B cell (primary cell): Measurements from ENCODE around the gene SDC4. TPM values are rescaled to one million over a fixed set of nuclear protein-coding genes. Genes with fewer than 3 reads are reported as not detected.

Experiments
- ATAC-seq: fragments of 200-7000 bp; cut with Tn5 transposase; one replicate; pipeline ENCODE4 v1.10.0; 2021; ENCODE audit warnings: low read depth, mild to moderate bottlenecking, moderate number of reproducible peaks, moderate library complexity
- CTCF ChIA-PET: fragments of 350-600 bp; sonication (Branson Sonifier 250); formaldehyde crosslinking; loops from one replicate; lab custom pipeline; 2021; ENCODE audit warnings: antibody characterized with exemption, inconsistent platforms; lab: Charles Lee
- POLR2A ChIA-PET: fragments of 350-600 bp; sonication (Branson Sonifier 250); formaldehyde crosslinking; loops from one replicate; lab custom pipeline; 2021; ENCODE audit warnings: antibody characterized with exemption; lab: Charles Lee
- DNase-seq: peaks from one replicate; pipeline ENCODE4 v3.0.0; 2013
- H2AFZ ChIP-seq: 2 replicates; pipeline ENCODE4 v1.6.1; 2012; ENCODE audit warnings: mild to moderate bottlenecking, low read depth, low read length; ENCODE audit not compliant: insufficient read depth, poor library complexity, severe bottlenecking
- H3K27ac ChIP-seq, 2 donors: 1 replicate in 1 of 2; 2 replicates in 1 of 2; pipeline ENCODE4 v1.5.1; 2012 to 2013; ENCODE audit warnings: low read length in 2 of 2, mild to moderate bottlenecking in 2 of 2, moderate library complexity in 1 of 2
- H3K27me3 ChIP-seq, 4 experiments: fragments of 200-600 bp in 1 of 4; sonication (generic) in 1 of 4; replicated peaks in 1 of 4; 1 replicate in 2 of 4; 2 replicates in 2 of 4; pipeline versions ENCODE4 v1.6.1 to v1.7.0; 2013 to 2016; ENCODE audit warnings: low read length in 3 of 4, mild to moderate bottlenecking in 2 of 4, mixed read lengths in 1 of 4, moderate library complexity in 1 of 4; ENCODE audit not compliant: insufficient read depth in 4 of 4, control insufficient read depth in 3 of 4; ENCODE audit errors: control extremely low read depth in 1 of 4
- H3K36me3 ChIP-seq, 2 experiments: replicated peaks in 1 of 2; 1 replicate in 1 of 2; 2 replicates in 1 of 2; pipeline versions ENCODE4 v1.6.1 to v1.7.1; 2013; ENCODE audit warnings: low read length in 1 of 2; ENCODE audit not compliant: insufficient read depth in 2 of 2, control insufficient read depth in 1 of 2; ENCODE audit errors: control extremely low read depth in 1 of 2, extremely low read depth in 1 of 2
- H3K4me1 ChIP-seq, 2 donors: fragments of 200-600 bp in 1 of 2; sonication (generic) in 1 of 2; 1 replicate in 1 of 2; 2 replicates in 1 of 2; pipeline versions ENCODE4 v1.5.1 to v1.6.1; 2013 to 2017; ENCODE audit warnings: low read length in 2 of 2; ENCODE audit not compliant: control insufficient read depth in 2 of 2, insufficient read depth in 2 of 2
- H3K4me2 ChIP-seq: replicated peaks from 2 replicates; pipeline ENCODE3; 2012; ENCODE audit warnings: mild to moderate bottlenecking, low read depth, low read length; ENCODE audit not compliant: poor library complexity, severe bottlenecking
- H3K4me3 ChIP-seq, 5 experiments: fragments of 200-600 bp in 1 of 5; sonication (generic) in 1 of 5; 1 replicate in 3 of 5; 2 replicates in 2 of 5; pipeline versions ENCODE4 v1.5.1 to v1.7.0; 2011 to 2016; ENCODE audit warnings: low read length in 4 of 5, mild to moderate bottlenecking in 4 of 5, low read depth in 2 of 5, control low read depth in 1 of 5, moderate library complexity in 1 of 5; ENCODE audit not compliant: insufficient read depth in 1 of 5; ENCODE audit errors: control extremely low read depth in 1 of 5, extremely low read depth in 1 of 5
- H3K79me2 ChIP-seq: fragments of 200-600 bp; sonication (generic); one replicate; pipeline ENCODE4 v1.6.0; 2016; ENCODE audit warnings: low read length; ENCODE audit not compliant: control insufficient read depth, insufficient read depth
- H3K9ac ChIP-seq: fragments of 200-600 bp; sonication (generic); 2 replicates; pipeline ENCODE4 v1.6.1; 2017; ENCODE audit warnings: mild to moderate bottlenecking, low read length, moderate library complexity
- H3K9me3 ChIP-seq, 3 donors: one replicate each; pipeline versions ENCODE4 v1.6.1 to v1.7.1; 2013; ENCODE audit warnings: low read length in 2 of 3; ENCODE audit not compliant: control insufficient read depth in 2 of 3, insufficient read depth in 1 of 3; ENCODE audit errors: control extremely low read depth in 1 of 3
- H4K20me1 ChIP-seq: 2 replicates; pipeline ENCODE4 v1.6.0; 2012; ENCODE audit warnings: mild to moderate bottlenecking, low read length; ENCODE audit not compliant: insufficient read depth, control insufficient read depth, poor library complexity, severe bottlenecking
- H3K27ac Mint-ChIP-seq: one replicate; pipeline ENCODE4 v1.8.0; 2021; ENCODE audit warnings: mixed read lengths
- H3K27me3 Mint-ChIP-seq: one replicate; pipeline ENCODE4 v1.8.0; 2021; ENCODE audit warnings: mixed read lengths
- H3K4me1 Mint-ChIP-seq: one replicate; pipeline ENCODE4 v1.8.0; 2021; ENCODE audit warnings: mixed read lengths
- H3K4me3 Mint-ChIP-seq: one replicate; pipeline ENCODE4 v1.8.0; 2021; ENCODE audit warnings: mixed read lengths
- H3K9me3 Mint-ChIP-seq: one replicate; pipeline ENCODE4 v1.8.0; 2022; ENCODE audit warnings: mixed read lengths; ENCODE audit not compliant: insufficient read depth
- EZH2 ChIP-seq: IDR thresholded peaks from 2 replicates; pipeline ENCODE4 v1.6.1; 2012; ENCODE audit warnings: borderline replicate concordance, low read depth, mild to moderate bottlenecking, moderate library complexity, low read length; ENCODE audit not compliant: insufficient read depth, poor library complexity, severe bottlenecking
- WGBS: methylation state at CpG from one replicate; pipeline ENCODE4 v1.1.5; 2013; ENCODE audit warnings: missing lambda C conversion rate; ENCODE audit not compliant: insufficient coverage; 5-methylcytosine and 5-hydroxymethylcytosine counted together
- intact Hi-C: fragments of 100-400 bp; cut with micrococcal nuclease; formaldehyde crosslinking; loops from one replicate; pipeline ENCODE4 v1.10.0; 2022
- polyA plus RNA-seq: library from polyadenylated mRNA; depleted of rRNA; stranded (reverse); fragments of >200 nt; gene quantifications from 2 replicates; pipeline ENCODE4 v1.2.3, GENCODE V29; 2012
- total RNA-seq, 2 donors: library from RNA; stranded (reverse); fragments of 120-200 nt in 1 of 2; gene quantifications; 1 replicate in 1 of 2; 2 replicates in 1 of 2; pipeline versions ENCODE4 v1.2.3 to v1.2.4, GENCODE V29; 2013 to 2022
- TF ChIP-seq, protein P1 (sequence below): fragments of 200-600 bp; IDR thresholded peaks from one replicate; pipeline ENCODE4 v1.8.0; 2022; ENCODE audit warnings: antibody characterized with exemption, mild to moderate bottlenecking

The SDC4 gene
- total and polyA plus RNA-seq, 2 donors (not counting 1 experiment from before 2014, with no cell fraction given), result 0.04 TPM; not detected in 1

GRCh38 chr20:45325371-45325770 lies 22.9 kb downstream of the SDC4 start:
- Mint-ChIP-seq H3K27ac (no peak overlapping the region), H3K27me3 (no peaks in the 10 kb centered on the region), H3K4me3 (no peak overlapping the region), H3K9me3 (no peaks in the 10 kb centered on the region), H3K4me1 (peaks cover 17% of the 10 kb centered on the region)
- Histone ChIP-seq H3K4me2 (no peak overlapping the region), H2AFZ (no peak overlapping the region), H3K27me3 (peaks cover 0 to 2% (median 0%) of the 10 kb centered on the region in 4 experiments), H4K20me1 (no peaks in the 10 kb centered on the region), H3K4me1 (peaks cover 11 to 23% of the 10 kb centered on the region in 2 donors), H3K79me2 (no peaks in the 10 kb centered on the region), H3K36me3 (no peaks in the 10 kb centered on the region), H3K9ac (no peak overlapping the region), H3K4me3 (no peak overlapping the region), H3K27ac (no peak overlapping the region), H3K9me3 (peaks cover 0 to 8% (median 3%) of the 10 kb centered on the region in 3 donors)
- DNase-seq (no peak), ATAC-seq (no peak)
- WGBS, result 79% methylated on average over 6 of the region's 6 CpGs
- ChIA-PET CTCF (interaction anchor here (0.7 to 0.9 kb wide), 2 partner anchors 35 to 111 kb away, joined by 3 to 6 read pairs; no protein-coding TSS in a partner anchor), POLR2A (no interaction called here)
- intact Hi-C loops, result no loop called here
- TF ChIP-seq EZH2, result no peak
- TF ChIP-seq, protein P1, sequence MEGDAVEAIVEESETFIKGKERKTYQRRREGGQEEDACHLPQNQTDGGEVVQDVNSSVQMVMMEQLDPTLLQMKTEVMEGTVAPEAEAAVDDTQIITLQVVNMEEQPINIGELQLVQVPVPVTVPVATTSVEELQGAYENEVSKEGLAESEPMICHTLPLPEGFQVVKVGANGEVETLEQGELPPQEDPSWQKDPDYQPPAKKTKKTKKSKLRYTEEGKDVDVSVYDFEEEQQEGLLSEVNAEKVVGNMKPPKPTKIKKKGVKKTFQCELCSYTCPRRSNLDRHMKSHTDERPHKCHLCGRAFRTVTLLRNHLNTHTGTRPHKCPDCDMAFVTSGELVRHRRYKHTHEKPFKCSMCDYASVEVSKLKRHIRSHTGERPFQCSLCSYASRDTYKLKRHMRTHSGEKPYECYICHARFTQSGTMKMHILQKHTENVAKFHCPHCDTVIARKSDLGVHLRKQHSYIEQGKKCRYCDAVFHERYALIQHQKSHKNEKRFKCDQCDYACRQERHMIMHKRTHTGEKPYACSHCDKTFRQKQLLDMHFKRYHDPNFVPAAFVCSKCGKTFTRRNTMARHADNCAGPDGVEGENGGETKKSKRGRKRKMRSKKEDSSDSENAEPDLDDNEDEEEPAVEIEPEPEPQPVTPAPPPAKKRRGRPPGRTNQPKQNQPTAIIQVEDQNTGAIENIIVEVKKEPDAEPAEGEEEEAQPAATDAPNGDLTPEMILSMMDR, result no peak

DNA sequence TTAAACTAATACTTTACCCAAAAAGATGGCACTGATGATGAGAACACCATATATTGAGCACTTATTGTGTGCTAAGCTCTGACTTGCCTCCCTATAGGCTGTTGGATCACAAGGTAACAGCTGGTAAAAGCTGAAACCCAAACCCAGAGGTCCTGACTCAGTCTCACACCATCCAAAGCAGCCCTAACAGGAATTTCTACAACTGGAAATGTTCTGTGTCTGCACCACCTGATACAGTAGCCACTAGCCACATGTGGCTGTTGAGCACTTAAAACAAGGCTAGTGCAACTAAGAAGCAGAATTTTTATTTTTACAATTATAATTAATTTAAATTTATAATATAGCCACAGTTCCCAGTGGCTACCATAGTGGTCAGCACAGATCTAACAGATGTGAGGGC lies 24.5 kb downstream of the SDC4 start:
- no peaks in the 10 kb centered on the region for H3K9me3 Mint-ChIP-seq
- ChIA-PET CTCF (interaction anchor here (0.9 to 7.9 kb wide), 11 partner anchors 12 to 445 kb away, joined by 3 to 135 read pairs (median 6); partner anchors contain the start of gene SYS1), POLR2A (no interaction called here)
- intact Hi-C loops, result no loop called here
- H3K9me3 ChIP-seq, result peaks cover 0 to 8% (median 3%) of the 10 kb centered on the region in 3 donors
- H3K27me3 ChIP-seq, result no peaks in the 10 kb centered on the region
- H3K27me3 Mint-ChIP-seq, result no peaks in the 10 kb centered on the region
- no peaks in the 10 kb centered on the region for H3K79me2 ChIP-seq
- TF ChIP-seq, protein P1, result no peak
- TF ChIP-seq EZH2, result no peak
- no peaks in the 10 kb centered on the region for H4K20me1 ChIP-seq
- H3K27ac ChIP-seq, result no peak overlapping the region
- DNase-seq, result no peak
- peaks cover 21 to 34% of the 10 kb centered on the region in 2 donors for H3K4me1 ChIP-seq
- peaks cover 17% of the 10 kb centered on the region for H3K4me1 Mint-ChIP-seq
- H3K36me3 ChIP-seq, result no peaks in the 10 kb centered on the region
- no peak overlapping the region for H3K4me2 ChIP-seq
- H3K4me3 ChIP-seq, result no peak overlapping the region
- H3K4me3 Mint-ChIP-seq, result no peak overlapping the region
- H3K9ac ChIP-seq, result no peak overlapping the region
- ATAC-seq, result no peak
- H3K27ac Mint-ChIP-seq, result no peak overlapping the region
- H2AFZ ChIP-seq, result no peak overlapping the region
